MCF 10A (cell line): ENCODE results near the gene UBR1. TPM values are rescaled to one million over a fixed set of nuclear protein-coding genes. Genes with fewer than 3 reads are reported as not detected.

ENCODE experiments used
- BruUV-seq: library from RNA; stranded (reverse); fragments of 400-500 nt; replicated peaks from 2 replicates; lab custom pipeline; 2021; lab: Mats Ljungman, UMichigan
- CTCF ChIA-PET: fragments of 300-600 bp; sonication (Branson Sonifier 250); formaldehyde crosslinking; extraction: SDS; loops from one replicate; lab custom pipeline; 2021; ENCODE audit warnings: antibody characterized with exemption, inconsistent platforms; lab: Yijun Ruan, JAX
- POLR2A ChIA-PET: fragments of 300-600, 350-650 bp; sonication (Branson Sonifier 250); formaldehyde crosslinking; extraction: SDS; loops from one replicate; lab custom pipeline; 2020; ENCODE audit warnings: antibody characterized with exemption, inconsistent platforms; lab: Yijun Ruan, JAX
- DNase-seq: peaks from one replicate; pipeline ENCODE4 v3.0.0-alpha.2; 2018; ENCODE audit not compliant: unreplicated experiment
- H3K27ac Mint-ChIP-seq: one replicate; pipeline ENCODE4 v1.8.0; 2022; ENCODE audit warnings: mild to moderate bottlenecking, low read depth, mixed read lengths; ENCODE audit not compliant: unreplicated experiment
- H3K27me3 Mint-ChIP-seq: one replicate; pipeline ENCODE4 v1.8.0; 2022; ENCODE audit warnings: mixed read lengths; ENCODE audit not compliant: insufficient read depth, unreplicated experiment
- H3K36me3 Mint-ChIP-seq: one replicate; pipeline ENCODE4 v1.8.0; 2022; ENCODE audit warnings: mild to moderate bottlenecking, moderate library complexity, mixed read lengths; ENCODE audit not compliant: insufficient read depth, unreplicated experiment
- H3K4me1 Mint-ChIP-seq: one replicate; pipeline ENCODE4 v1.8.0; 2022; ENCODE audit warnings: mixed read lengths; ENCODE audit not compliant: insufficient read depth, unreplicated experiment
- H3K4me3 Mint-ChIP-seq: one replicate; pipeline ENCODE4 v1.8.0; 2022; ENCODE audit warnings: mild to moderate bottlenecking, moderate library complexity, mixed read lengths; ENCODE audit not compliant: unreplicated experiment
- H3K9me3 Mint-ChIP-seq: one replicate; pipeline ENCODE4 v1.8.0; 2022; ENCODE audit warnings: mixed read lengths; ENCODE audit not compliant: unreplicated experiment
- intact Hi-C: fragments of 100-400 bp; cut with micrococcal nuclease; formaldehyde crosslinking; loops from 2 replicates; pipeline ENCODE4 v1.14.1; 2022
- total RNA-seq: library from RNA; stranded (reverse); gene quantifications from 2 replicates; pipeline ENCODE4 v1.2.3, GENCODE V29; 2022
- TF ChIP-seq, protein P1 (sequence below): fragments of 200-600 bp; IDR thresholded peaks from one replicate; pipeline ENCODE4 v1.8.0; 2022; ENCODE audit warnings: antibody characterized with exemption, mild to moderate bottlenecking; ENCODE audit not compliant: unreplicated experiment

UBR1 gene
- total RNA-seq, 1 experiment from 2014 or later = 25.6 TPM

GRCh38 chr15:42931702-42932486 is 173.9 kb downstream of the UBR1 start:
- H3K27me3 Mint-ChIP-seq = no peaks in the 10 kb centered on the region
- intact Hi-C loops = no loop called here
- H3K9me3 Mint-ChIP-seq = no peaks in the 10 kb centered on the region
- CTCF ChIA-PET = interaction anchor here (0.5 kb wide), 1 partner anchor 394 kb away, joined by 4 read pairs; no protein-coding TSS in a partner anchor
- H3K36me3 Mint-ChIP-seq = no peaks in the 10 kb centered on the region
- no peak overlapping the region for H3K4me3 Mint-ChIP-seq
- no peak for DNase-seq
- POLR2A ChIA-PET = interaction anchor here (0.8 kb wide), 1 partner anchor 76 kb away, joined by 4 read pairs; no protein-coding TSS in a partner anchor
- no TSS peak for BruUV-seq
- TF ChIP-seq, protein P1, sequence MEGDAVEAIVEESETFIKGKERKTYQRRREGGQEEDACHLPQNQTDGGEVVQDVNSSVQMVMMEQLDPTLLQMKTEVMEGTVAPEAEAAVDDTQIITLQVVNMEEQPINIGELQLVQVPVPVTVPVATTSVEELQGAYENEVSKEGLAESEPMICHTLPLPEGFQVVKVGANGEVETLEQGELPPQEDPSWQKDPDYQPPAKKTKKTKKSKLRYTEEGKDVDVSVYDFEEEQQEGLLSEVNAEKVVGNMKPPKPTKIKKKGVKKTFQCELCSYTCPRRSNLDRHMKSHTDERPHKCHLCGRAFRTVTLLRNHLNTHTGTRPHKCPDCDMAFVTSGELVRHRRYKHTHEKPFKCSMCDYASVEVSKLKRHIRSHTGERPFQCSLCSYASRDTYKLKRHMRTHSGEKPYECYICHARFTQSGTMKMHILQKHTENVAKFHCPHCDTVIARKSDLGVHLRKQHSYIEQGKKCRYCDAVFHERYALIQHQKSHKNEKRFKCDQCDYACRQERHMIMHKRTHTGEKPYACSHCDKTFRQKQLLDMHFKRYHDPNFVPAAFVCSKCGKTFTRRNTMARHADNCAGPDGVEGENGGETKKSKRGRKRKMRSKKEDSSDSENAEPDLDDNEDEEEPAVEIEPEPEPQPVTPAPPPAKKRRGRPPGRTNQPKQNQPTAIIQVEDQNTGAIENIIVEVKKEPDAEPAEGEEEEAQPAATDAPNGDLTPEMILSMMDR = no peak
- H3K27ac Mint-ChIP-seq = no peak overlapping the region
- H3K4me1 Mint-ChIP-seq = no peaks in the 10 kb centered on the region

GRCh38 chr15:42929306-42929848 is 176.5 kb downstream of the UBR1 start:
- Mint-ChIP-seq H3K27ac (no peak overlapping the region), H3K27me3 (no peaks in the 10 kb centered on the region), H3K9me3 (no peaks in the 10 kb centered on the region), H3K4me1 (no peaks in the 10 kb centered on the region), H3K4me3 (no peak overlapping the region), H3K36me3 (no peaks in the 10 kb centered on the region)
- ChIA-PET POLR2A (interaction anchor here (0.7 to 1.2 kb wide), 2 partner anchors 11 to 14 kb away, joined by 4 read pairs; no protein-coding TSS in a partner anchor), CTCF (interaction anchor here (0.6 to 0.7 kb wide), 2 partner anchors 206 to 884 kb away, joined by 3 to 4 read pairs; no protein-coding TSS in a partner anchor)
- intact Hi-C loops = no loop called here
- TF ChIP-seq, protein P1 = no peak
- DNase-seq = no peak
- BruUV-seq = no TSS peak

DNA sequence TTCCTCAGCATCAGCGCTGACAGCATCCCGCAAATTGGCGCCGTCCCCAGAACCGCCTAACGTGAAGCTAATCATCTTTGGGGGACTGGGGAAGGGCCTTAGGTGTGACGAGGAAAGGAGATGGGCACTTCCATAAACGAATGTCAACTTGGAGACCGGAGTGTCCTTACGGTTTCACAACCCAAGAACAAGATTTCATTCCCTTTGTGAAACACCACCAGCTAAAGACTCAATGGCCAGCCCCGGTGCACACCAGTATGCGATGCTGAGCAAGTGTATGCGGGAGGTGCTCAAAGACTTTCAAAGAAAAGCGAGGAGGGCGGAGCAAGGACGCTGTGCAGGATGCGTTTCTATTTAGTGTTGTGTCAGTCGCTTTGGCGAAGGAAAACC is 184.5 kb downstream of the UBR1 start:
- no peak for DNase-seq
- BruUV-seq = no TSS peak
- ChIA-PET POLR2A (interaction anchor here (0.6 to 1.4 kb wide), 6 partner anchors 9 to 346 kb away, joined by 3 to 5 read pairs (median 3); partner anchors contain the start of gene STARD9), CTCF (interaction anchor here (0.7 to 1.6 kb wide), 2 partner anchors 182 to 263 kb away, joined by 3 read pairs; no protein-coding TSS in a partner anchor)
- Mint-ChIP-seq H3K27me3 (no peaks in the 10 kb centered on the region), H3K27ac (peak overlapping the region; percentile 74), H3K4me1 (peaks cover 6% of the 10 kb centered on the region), H3K4me3 (peak overlapping the region; percentile 85), H3K9me3 (no peaks in the 10 kb centered on the region), H3K36me3 (no peaks in the 10 kb centered on the region)
- TF ChIP-seq, protein P1 = no peak
- intact Hi-C loops = no loop called here
